ENCODE results near the gene GOLGA1.

Gene GOLGA1

GRCh38 chr9:124881138-124881743, 59.6 kb downstream of the GOLGA1 start:
- no peak for TF ChIP-seq CTCF (IDR thresholded peaks at IDR 0.05)
- H3K9me3 ChIP-seq: no peaks in the 10 kb centered on the region
- no peak overlapping the region for H3K27ac ChIP-seq
- peaks cover 63 to 99% (median 77%) of the 10 kb centered on the region in 3 donors for H3K36me3 ChIP-seq
- H3K4me1 ChIP-seq: no peaks in the 10 kb centered on the region
- DNase-seq: no peak
- no peak overlapping the region for H3K4me3 ChIP-seq
- no peaks in the 10 kb centered on the region for H3K27me3 ChIP-seq
- intact Hi-C loops (cut with DNase I; ENCODE audit: low total_unique reads): no loop called here

- no peaks in the 10 kb centered on the region for H3K27me3 ChIP-seq
- no peaks in the 10 kb centered on the region for H3K9me3 ChIP-seq
- intact Hi-C loops (cut with DNase I; ENCODE audit: low total_unique reads): no loop called here
- H3K27ac ChIP-seq: no peak overlapping the region
- peaks cover 63 to 99% (median 78%) of the 10 kb centered on the region in 3 donors for H3K36me3 ChIP-seq
- H3K4me1 ChIP-seq: no peaks in the 10 kb centered on the region
- H3K4me3 ChIP-seq: no peak overlapping the region
- DNase-seq: no peak
- no peak for TF ChIP-seq CTCF (IDR thresholded peaks at IDR 0.05)
Measured at GRCh38 chr9:124880501-124880900, 60.4 kb downstream of the GOLGA1 start.

GRCh38 chr9:124879226-124879625, 61.7 kb downstream of the GOLGA1 start:
- H3K27ac ChIP-seq: no peak overlapping the region
- no peak overlapping the region for H3K4me3 ChIP-seq
- H3K4me1 ChIP-seq: peaks cover 0 to 1% (median 0%) of the 10 kb centered on the region in 4 donors
- H3K36me3 ChIP-seq: peaks cover 66 to 99% (median 77%) of the 10 kb centered on the region in 3 donors
- H3K9me3 ChIP-seq: no peaks in the 10 kb centered on the region
- no peak for TF ChIP-seq CTCF (IDR thresholded peaks at IDR 0.05)
- H3K27me3 ChIP-seq: no peaks in the 10 kb centered on the region
- no peak for DNase-seq
- intact Hi-C loops (cut with DNase I; ENCODE audit: low total_unique reads): no loop called here

GRCh38 chr9:124878518-124878917, 62.4 kb downstream of the GOLGA1 start:
- H3K4me3 ChIP-seq: no peak overlapping the region
- H3K36me3 ChIP-seq: peaks cover 66 to 100% (median 71%) of the 10 kb centered on the region in 3 donors
- no peak for TF ChIP-seq CTCF (IDR thresholded peaks at IDR 0.05)
- no peaks in the 10 kb centered on the region for H3K9me3 ChIP-seq
- no peak for DNase-seq
- H3K4me1 ChIP-seq: peaks cover 0 to 8% (median under 1%) of the 10 kb centered on the region in 4 donors
- H3K27me3 ChIP-seq: no peaks in the 10 kb centered on the region
- no peak overlapping the region for H3K27ac ChIP-seq
- intact Hi-C loops (cut with DNase I; ENCODE audit: low total_unique reads): no loop called here

GRCh38 chr9:124878021-124878420, 62.9 kb downstream of the GOLGA1 start:
- intact Hi-C loops (cut with DNase I; ENCODE audit: low total_unique reads): no loop called here
- Histone ChIP-seq H3K4me1 (peaks cover 0 to 13% (median 5%) of the 10 kb centered on the region in 4 donors), H3K9me3 (no peaks in the 10 kb centered on the region), H3K4me3 (no peak overlapping the region), H3K27me3 (no peaks in the 10 kb centered on the region), H3K27ac (no peak overlapping the region), H3K36me3 (peaks cover 66 to 98% (median 71%) of the 10 kb centered on the region in 3 donors)
- TF ChIP-seq CTCF (IDR thresholded peaks at IDR 0.05): no peak
- DNase-seq: no peak

Measured in tibial artery (tissue), 4 donors.